Measurements from ENCODE around the gene ACAP2. TPM values are rescaled to one million over a fixed set of nuclear protein-coding genes. Genes with fewer than 3 reads are reported as not detected.

Gene ACAP2
- total RNA-seq, 3 donors from 2014 or later (not counting 1 experiment from before 2014, with no cell fraction given), result 103 to 132 (median 128) TPM

DNA sequence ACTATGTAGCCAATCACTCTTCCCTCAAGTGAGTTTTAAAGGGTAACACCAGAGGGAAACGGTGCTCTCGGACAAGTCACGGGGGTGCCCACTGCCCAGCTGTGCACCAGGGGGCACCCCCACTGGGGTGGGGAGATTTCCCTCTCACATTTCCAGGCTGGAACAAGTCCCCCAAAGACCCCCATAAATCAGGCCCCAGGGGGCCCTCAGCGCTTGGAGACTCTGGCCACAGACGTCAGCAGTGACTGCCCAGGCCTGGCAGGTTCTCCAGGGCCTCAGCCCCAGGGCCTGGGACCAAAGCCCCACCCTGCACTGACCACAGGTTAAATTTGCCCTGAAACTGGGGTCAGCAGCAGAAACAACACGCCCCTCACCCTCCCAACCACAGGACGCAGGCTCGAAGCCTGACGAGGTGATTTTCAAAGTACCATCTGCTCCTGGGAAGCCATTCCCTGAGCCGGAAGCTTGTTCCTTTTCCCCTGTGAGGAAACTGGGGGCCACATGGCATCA is 188.8 kb downstream of the ACAP2 start:
- intact Hi-C loops (cut with micrococcal nuclease), result no loop called here
- H3K27me3 ChIP-seq (ENCODE audit: control insufficient read depth, insufficient read depth, low read length), result no peaks in the 10 kb centered on the region
- ATAC-seq, result no peak
- TF ChIP-seq, protein P1, sequence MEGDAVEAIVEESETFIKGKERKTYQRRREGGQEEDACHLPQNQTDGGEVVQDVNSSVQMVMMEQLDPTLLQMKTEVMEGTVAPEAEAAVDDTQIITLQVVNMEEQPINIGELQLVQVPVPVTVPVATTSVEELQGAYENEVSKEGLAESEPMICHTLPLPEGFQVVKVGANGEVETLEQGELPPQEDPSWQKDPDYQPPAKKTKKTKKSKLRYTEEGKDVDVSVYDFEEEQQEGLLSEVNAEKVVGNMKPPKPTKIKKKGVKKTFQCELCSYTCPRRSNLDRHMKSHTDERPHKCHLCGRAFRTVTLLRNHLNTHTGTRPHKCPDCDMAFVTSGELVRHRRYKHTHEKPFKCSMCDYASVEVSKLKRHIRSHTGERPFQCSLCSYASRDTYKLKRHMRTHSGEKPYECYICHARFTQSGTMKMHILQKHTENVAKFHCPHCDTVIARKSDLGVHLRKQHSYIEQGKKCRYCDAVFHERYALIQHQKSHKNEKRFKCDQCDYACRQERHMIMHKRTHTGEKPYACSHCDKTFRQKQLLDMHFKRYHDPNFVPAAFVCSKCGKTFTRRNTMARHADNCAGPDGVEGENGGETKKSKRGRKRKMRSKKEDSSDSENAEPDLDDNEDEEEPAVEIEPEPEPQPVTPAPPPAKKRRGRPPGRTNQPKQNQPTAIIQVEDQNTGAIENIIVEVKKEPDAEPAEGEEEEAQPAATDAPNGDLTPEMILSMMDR (IDR thresholded peaks at IDR 0.05), result no peak
- Mint-ChIP-seq H3K27ac (no peak overlapping the region), H3K36me3 (no peaks in the 10 kb centered on the region), H3K27me3 (ENCODE audit: low read depth in 2 of 2) (no peaks in the 10 kb centered on the region), H3K9me3 (no peaks in the 10 kb centered on the region), H3K4me1 (peaks cover 16 to 35% of the 10 kb centered on the region in 2 donors), H3K4me3 (no peak overlapping the region)
- H3K36me3 ChIP-seq (ENCODE audit: control insufficient read depth, insufficient read depth, low read length), result no peaks in the 10 kb centered on the region
- no peaks in the 10 kb centered on the region for H3K9me3 ChIP-seq (ENCODE audit: control insufficient read depth, insufficient read depth, low read length)
- 91% methylated on average over 7 of the region's 10 CpGs for WGBS (ENCODE audit: insufficient coverage)
- no peak for DNase-seq
- H3K4me3 ChIP-seq (ENCODE audit: low read length), result no peak overlapping the region
- peaks cover 14% of the 10 kb centered on the region for H3K4me1 ChIP-seq (ENCODE audit: control insufficient read depth, insufficient read depth, low read length)
- no peak overlapping the region for H3K27ac ChIP-seq (ENCODE audit: low read length)

DNA sequence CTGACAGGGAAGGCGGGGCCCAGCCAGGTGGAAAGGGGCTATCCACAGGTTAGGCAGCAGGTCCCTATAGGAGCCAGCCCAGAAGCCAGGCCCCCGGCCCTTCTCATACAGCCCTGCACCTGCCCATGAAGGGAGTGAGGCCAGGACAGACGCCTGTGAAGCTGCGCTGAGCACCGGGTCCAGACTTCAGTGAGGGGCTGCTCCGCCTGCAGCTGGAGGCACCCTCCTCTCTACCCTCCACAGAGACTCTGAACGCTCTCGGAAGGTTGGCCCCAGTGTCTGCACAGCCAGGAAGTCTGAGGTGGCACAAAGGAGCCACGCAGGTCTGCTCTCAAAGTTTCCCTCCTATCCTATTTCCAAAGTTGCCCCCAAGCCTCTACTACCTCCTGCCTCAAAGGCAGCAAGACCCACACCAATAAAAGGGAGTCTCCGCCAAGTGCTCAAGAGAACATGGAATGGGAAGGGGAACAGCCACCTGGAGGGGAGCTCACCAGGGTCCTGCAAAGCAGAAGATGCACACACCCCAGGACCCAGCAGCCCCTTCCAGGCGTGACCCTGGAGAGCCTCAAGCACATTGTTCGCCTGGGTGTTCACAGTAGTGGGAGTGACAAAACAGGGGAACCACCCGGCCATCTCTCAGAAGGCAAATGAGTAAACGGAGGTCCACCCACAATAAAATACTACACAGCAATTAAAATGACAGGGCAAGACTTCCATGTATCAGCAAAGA is 191.3 kb downstream of the ACAP2 start:
- H3K9me3 Mint-ChIP-seq, result no peaks in the 10 kb centered on the region

DNA sequence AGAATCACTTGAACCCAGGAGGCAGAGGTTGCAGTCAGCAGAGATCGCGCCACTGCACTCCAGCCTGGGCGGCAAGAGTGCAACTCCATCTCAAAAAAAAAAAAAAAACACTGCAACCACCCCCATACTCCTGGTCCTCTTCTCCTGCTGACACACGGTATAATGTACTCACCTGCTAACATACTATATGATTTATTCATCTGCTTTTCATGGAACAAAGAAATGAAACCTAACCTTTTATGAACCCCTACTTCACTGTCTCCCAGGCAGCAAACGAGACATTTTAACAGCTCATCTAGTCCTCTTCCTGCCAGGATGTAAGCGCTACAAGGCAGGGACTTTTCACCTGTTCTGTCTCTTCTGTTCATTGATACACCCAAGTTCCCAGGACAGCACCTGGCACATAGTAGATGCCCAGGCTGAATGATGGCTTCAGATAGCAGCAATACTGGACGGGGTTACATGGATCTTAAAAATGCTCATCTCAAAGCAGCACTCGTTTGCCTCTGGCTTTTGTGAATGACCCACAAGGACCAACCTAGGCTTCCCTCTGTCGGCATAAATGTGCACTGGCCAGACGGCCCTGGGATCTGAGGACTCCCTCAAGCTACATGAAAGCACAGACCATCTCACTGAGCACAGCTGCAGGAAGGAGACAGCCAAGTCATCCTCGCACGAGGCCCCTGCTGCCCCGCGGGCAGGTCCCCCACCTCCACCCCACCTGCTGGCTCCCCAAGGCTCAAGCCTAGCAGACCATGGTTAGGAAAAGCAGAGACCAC is 192.2 kb downstream of the ACAP2 start:
- Histone ChIP-seq H3K27ac (ENCODE audit: low read length) (no peak overlapping the region), H3K27me3 (ENCODE audit: control insufficient read depth, insufficient read depth, low read length) (no peaks in the 10 kb centered on the region), H3K36me3 (ENCODE audit: control insufficient read depth, insufficient read depth, low read length) (no peaks in the 10 kb centered on the region), H3K4me3 (ENCODE audit: low read length) (no peak overlapping the region), H3K4me1 (ENCODE audit: control insufficient read depth, insufficient read depth, low read length) (peaks cover 12% of the 10 kb centered on the region), H3K9me3 (ENCODE audit: control insufficient read depth, insufficient read depth, low read length) (no peaks in the 10 kb centered on the region)
- Mint-ChIP-seq H3K4me3 (no peak overlapping the region), H3K36me3 (no peaks in the 10 kb centered on the region), H3K4me1 (peaks cover 25 to 30% of the 10 kb centered on the region in 2 donors), H3K9me3 (no peaks in the 10 kb centered on the region), H3K27me3 (ENCODE audit: low read depth in 2 of 2) (no peaks in the 10 kb centered on the region), H3K27ac (no peak overlapping the region)
- TF ChIP-seq, protein P1 (IDR thresholded peaks at IDR 0.05), result no peak
- intact Hi-C loops (cut with micrococcal nuclease), result no loop called here
- 38% methylated on average over 14 of the region's 14 CpGs for WGBS (ENCODE audit: insufficient coverage)
- ATAC-seq, result peak; percentile 33 to 61 (median 42)
- DNase-seq, result peak; percentile 13 to 28

More for the DNA sequence above, 191.3 kb downstream of the ACAP2 start:
- Mint-ChIP-seq H3K4me1 (peaks cover 17 to 30% of the 10 kb centered on the region in 2 donors), H3K36me3 (no peaks in the 10 kb centered on the region), H3K4me3 (no peak overlapping the region), H3K27ac (no peak overlapping the region), H3K27me3 (ENCODE audit: low read depth in 2 of 2) (no peaks in the 10 kb centered on the region)
- ATAC-seq (no peak), DNase-seq (peak in 1 of 2 donors; percentile 12)
- 81% methylated on average over 13 of the region's 14 CpGs for whole genome bisulfite sequencing (ENCODE audit: insufficient coverage)
- Histone ChIP-seq H3K36me3 (ENCODE audit: control insufficient read depth, insufficient read depth, low read length) (no peaks in the 10 kb centered on the region), H3K27me3 (ENCODE audit: control insufficient read depth, insufficient read depth, low read length) (no peaks in the 10 kb centered on the region), H3K4me1 (ENCODE audit: control insufficient read depth, insufficient read depth, low read length) (peaks cover 12% of the 10 kb centered on the region), H3K27ac (ENCODE audit: low read length) (no peak overlapping the region), H3K9me3 (ENCODE audit: control insufficient read depth, insufficient read depth, low read length) (no peaks in the 10 kb centered on the region), H3K4me3 (ENCODE audit: low read length) (no peak overlapping the region)
- intact Hi-C loops (cut with micrococcal nuclease), result no loop called here
- TF ChIP-seq, protein P1 (IDR thresholded peaks at IDR 0.05), result no peak
